ENCODE results near the gene EHMT1.

DNA sequence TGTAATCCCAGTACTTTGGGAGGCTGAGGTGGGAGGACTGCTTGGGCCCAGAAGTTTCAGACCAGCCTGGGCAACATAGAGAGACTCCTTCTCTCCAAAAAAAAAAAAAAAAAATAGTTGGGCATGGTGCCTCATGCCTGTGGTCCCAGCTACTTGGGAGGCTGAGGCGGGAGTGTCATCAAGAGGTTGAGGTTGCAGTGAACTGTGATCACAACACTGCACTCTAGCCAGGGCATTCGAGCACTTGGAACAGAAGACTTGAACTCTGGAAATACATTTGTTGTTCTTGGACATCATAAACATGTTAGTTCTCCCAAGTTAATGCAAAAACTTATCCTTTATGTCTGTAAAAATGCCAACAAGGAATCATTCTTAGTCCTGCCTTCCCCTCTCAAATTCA, 29.6 kb downstream of the EHMT1 start:
- TF ChIP-seq CEBPB (IDR thresholded peaks at IDR 0.05) (no peak), SMC3 (IDR thresholded peaks at IDR 0.05) (no peak), JUN (IDR thresholded peaks at IDR 0.05) (no peak), POLR2A (IDR thresholded peaks at IDR 0.05; ENCODE audit: low read length) (no peak), EP300 (IDR thresholded peaks at IDR 0.05) (no peak), ZFP36 (IDR thresholded peaks at IDR 0.05; ENCODE audit: borderline replicate concordance, partially characterized antibody) (no peak), REST (IDR thresholded peaks at IDR 0.05) (no peak), MAFK (IDR thresholded peaks at IDR 0.05; ENCODE audit: partially characterized antibody) (no peak), MYC (IDR thresholded peaks at IDR 0.05; ENCODE audit: borderline replicate concordance, low read length) (no peak), RAD21 (conservative IDR thresholded peaks at IDR 0.05 in 1 of 2, IDR thresholded peaks at IDR 0.05 in 1 of 2) (no peak), CHD4 (IDR thresholded peaks at IDR 0.05; ENCODE audit: borderline replicate concordance) (no peak)
- TF ChIP-seq, protein P1, sequence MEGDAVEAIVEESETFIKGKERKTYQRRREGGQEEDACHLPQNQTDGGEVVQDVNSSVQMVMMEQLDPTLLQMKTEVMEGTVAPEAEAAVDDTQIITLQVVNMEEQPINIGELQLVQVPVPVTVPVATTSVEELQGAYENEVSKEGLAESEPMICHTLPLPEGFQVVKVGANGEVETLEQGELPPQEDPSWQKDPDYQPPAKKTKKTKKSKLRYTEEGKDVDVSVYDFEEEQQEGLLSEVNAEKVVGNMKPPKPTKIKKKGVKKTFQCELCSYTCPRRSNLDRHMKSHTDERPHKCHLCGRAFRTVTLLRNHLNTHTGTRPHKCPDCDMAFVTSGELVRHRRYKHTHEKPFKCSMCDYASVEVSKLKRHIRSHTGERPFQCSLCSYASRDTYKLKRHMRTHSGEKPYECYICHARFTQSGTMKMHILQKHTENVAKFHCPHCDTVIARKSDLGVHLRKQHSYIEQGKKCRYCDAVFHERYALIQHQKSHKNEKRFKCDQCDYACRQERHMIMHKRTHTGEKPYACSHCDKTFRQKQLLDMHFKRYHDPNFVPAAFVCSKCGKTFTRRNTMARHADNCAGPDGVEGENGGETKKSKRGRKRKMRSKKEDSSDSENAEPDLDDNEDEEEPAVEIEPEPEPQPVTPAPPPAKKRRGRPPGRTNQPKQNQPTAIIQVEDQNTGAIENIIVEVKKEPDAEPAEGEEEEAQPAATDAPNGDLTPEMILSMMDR (IDR thresholded peaks at IDR 0.05): no peak
- TF ChIP-seq, protein P2, sequence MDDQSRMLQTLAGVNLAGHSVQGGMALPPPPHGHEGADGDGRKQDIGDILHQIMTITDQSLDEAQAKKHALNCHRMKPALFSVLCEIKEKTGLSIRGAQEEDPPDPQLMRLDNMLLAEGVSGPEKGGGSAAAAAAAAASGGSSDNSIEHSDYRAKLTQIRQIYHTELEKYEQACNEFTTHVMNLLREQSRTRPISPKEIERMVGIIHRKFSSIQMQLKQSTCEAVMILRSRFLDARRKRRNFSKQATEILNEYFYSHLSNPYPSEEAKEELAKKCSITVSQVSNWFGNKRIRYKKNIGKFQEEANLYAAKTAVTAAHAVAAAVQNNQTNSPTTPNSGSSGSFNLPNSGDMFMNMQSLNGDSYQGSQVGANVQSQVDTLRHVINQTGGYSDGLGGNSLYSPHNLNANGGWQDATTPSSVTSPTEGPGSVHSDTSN (IDR thresholded peaks at IDR 0.05): no peak

Data from A549 (cell line).